Measurements from ENCODE around the gene ZFP62. TPM values are rescaled to one million over a fixed set of nuclear protein-coding genes. Genes with fewer than 3 reads are reported as not detected.

ZFP62 gene
- total RNA-seq, 4 donors from 2014 or later: 41.1 to 58.9 (median 47.3) TPM

- Histone ChIP-seq H3K4me1 (peaks cover 0 to 15% of the 10 kb centered on the region in 2 donors), H3K4me3 (replicated peaks in 1 of 3) (no peak overlapping the region), H3K9me3 (no peaks in the 10 kb centered on the region), H3K27me3 (no peaks in the 10 kb centered on the region), H3K36me3 (no peaks in the 10 kb centered on the region), H3K27ac (no peak overlapping the region)
- DNase-seq: peak; percentile 14 to 17
- intact Hi-C loops (cut with DNase I): no loop called here
- TF ChIP-seq POLR2A (IDR thresholded peaks at IDR 0.05): no peak
- TF ChIP-seq CTCF (IDR thresholded peaks at IDR 0.05): no peak
- WGBS, 2 donors: 90 to 95% methylated on average over 9 of the region's 9 CpGs
Measured at GRCh38 chr5:180872419-180872818, 11.3 kb upstream of the ZFP62 start.

- 74 to 75% methylated on average over 16 of the region's 16 CpGs for WGBS, 2 donors
- H3K9me3 ChIP-seq: no peaks in the 10 kb centered on the region
- H3K4me3 ChIP-seq (replicated peaks in 1 of 3): no peak overlapping the region
- H3K36me3 ChIP-seq: no peaks in the 10 kb centered on the region
- H3K4me1 ChIP-seq: peaks cover 0 to 15% of the 10 kb centered on the region in 2 donors
- peak overlapping the region; percentile 50 to 65 (median 59) for H3K27ac ChIP-seq
- TF ChIP-seq POLR2A (IDR thresholded peaks at IDR 0.05): no peak
- TF ChIP-seq CTCF (IDR thresholded peaks at IDR 0.05): no peak
- DNase-seq: peak; percentile 21
- intact Hi-C loops (cut with DNase I): no loop called here
- H3K27me3 ChIP-seq: no peaks in the 10 kb centered on the region
Measured at GRCh38 chr5:180870276-180871068, 9.4 kb upstream of the ZFP62 start.

DNA sequence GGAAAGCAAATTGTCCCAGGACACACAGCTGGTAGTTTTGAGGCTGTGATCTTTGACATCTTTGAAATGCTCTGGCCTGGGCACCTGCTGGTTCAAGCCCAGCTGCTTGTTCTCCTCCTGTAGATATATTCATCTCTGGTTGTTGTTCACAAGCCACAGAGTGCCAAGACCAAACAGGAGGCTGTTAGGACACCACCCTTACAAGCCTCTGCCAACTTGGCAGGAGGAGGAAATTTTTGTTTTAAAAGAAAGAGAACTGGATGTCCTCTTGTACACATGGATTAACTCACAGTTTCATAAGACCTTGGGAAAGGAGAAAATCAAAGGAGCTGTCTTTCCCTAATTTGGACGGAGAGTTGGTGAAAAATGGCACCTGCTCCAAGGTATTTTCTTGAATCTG is 8.5 kb upstream of the ZFP62 start:
- DNase-seq: peak; percentile 81 to 82
- TF ChIP-seq CTCF (IDR thresholded peaks at IDR 0.05) (no peak), POLR2A (IDR thresholded peaks at IDR 0.05) (peak in 1 of 2 donors; percentile 33)
- intact Hi-C loops (cut with DNase I): loop anchor here (5.0 kb wide), 1 partner anchor 288 kb away; no protein-coding TSS in a partner anchor
- Histone ChIP-seq H3K27me3 (no peaks in the 10 kb centered on the region), H3K27ac (peak overlapping the region; percentile 50 to 65 (median 59)), H3K36me3 (no peaks in the 10 kb centered on the region), H3K9me3 (no peaks in the 10 kb centered on the region), H3K4me1 (peaks cover 0 to 15% of the 10 kb centered on the region in 2 donors), H3K4me3 (replicated peaks in 1 of 3) (no peak overlapping the region)
- WGBS, 2 donors: 16 to 31% methylated on average over 1 of the region's 1 CpG

DNA sequence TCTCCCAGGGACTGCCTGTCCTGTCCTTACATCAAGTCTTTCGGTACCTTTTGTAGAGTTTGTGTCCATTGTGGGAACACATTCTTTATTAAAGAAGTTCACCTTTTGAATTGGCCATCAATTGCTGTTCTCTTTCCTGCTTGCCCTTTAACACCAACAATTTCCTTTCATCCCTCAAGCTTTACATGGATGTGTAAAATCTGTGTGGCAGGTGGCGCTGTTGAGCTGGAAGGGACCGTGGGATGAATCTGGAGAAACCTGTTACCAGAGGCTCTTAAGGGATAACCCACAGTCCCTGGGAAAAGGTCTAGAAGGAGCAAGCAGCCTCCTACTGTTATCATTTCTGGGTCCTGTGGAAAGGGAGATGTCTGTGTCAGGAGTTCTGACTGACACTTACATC is 7.9 kb upstream of the ZFP62 start:
- Histone ChIP-seq H3K9me3 (no peaks in the 10 kb centered on the region), H3K4me3 (replicated peaks in 1 of 3) (no peak overlapping the region), H3K4me1 (peaks cover 0 to 15% of the 10 kb centered on the region in 2 donors), H3K36me3 (no peaks in the 10 kb centered on the region), H3K27ac (peak overlapping the region in 2 of 3 donors; percentile 59 to 65), H3K27me3 (no peaks in the 10 kb centered on the region)
- intact Hi-C loops (cut with DNase I): loop anchor here (5.0 kb wide), 1 partner anchor 288 kb away; no protein-coding TSS in a partner anchor
- peak; percentile 66 to 95 (median 84) for TF ChIP-seq CTCF (IDR thresholded peaks at IDR 0.05)
- TF ChIP-seq POLR2A (IDR thresholded peaks at IDR 0.05): no peak
- WGBS, 2 donors: 1 to 2% methylated on average over 3 of the region's 3 CpGs
- DNase-seq: peak; percentile 93 to 97

- intact Hi-C loops (cut with DNase I): loop anchor here (5.0 kb wide), 1 partner anchor 290 kb away; no protein-coding TSS in a partner anchor
Measured at GRCh38 chr5:180866985-180867384, 5.9 kb upstream of the ZFP62 start.

More at GRCh38 chr5:180866985-180867384, 5.9 kb upstream of the ZFP62 start:
- Histone ChIP-seq H3K4me1 (peaks cover 0 to 15% of the 10 kb centered on the region in 2 donors), H3K27me3 (no peaks in the 10 kb centered on the region), H3K27ac (no peak overlapping the region), H3K4me3 (replicated peaks in 1 of 3) (no peak overlapping the region), H3K9me3 (no peaks in the 10 kb centered on the region), H3K36me3 (no peaks in the 10 kb centered on the region)
- TF ChIP-seq CTCF (IDR thresholded peaks at IDR 0.05) (no peak), POLR2A (IDR thresholded peaks at IDR 0.05) (no peak)
- 81 to 85% methylated on average over 10 of the region's 10 CpGs for WGBS, 2 donors
- DNase-seq: no peak

Measured in thyroid gland (tissue), 4 donors.